Measurements from ENCODE around the gene OLA1.

DNA sequence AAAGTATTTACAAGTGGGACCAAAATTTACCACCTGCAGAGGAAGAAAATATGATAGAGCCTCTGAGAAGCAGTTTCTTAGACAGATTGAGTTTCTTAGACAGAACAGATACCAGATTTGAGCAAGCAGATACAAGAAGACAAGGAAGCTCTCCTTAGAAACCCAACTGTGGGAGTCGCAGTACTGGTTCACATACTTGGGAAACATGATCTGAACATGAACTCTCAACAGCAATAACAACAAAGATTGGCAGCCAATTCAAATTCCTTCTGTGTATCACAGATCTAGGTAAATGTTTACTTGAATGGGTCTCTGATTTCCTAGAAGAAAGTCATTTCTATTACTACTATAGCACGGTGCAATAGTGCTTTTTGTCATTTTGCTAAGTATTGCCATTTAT lies 82.1 kb downstream of the OLA1 start:
- TF ChIP-seq, protein P1, sequence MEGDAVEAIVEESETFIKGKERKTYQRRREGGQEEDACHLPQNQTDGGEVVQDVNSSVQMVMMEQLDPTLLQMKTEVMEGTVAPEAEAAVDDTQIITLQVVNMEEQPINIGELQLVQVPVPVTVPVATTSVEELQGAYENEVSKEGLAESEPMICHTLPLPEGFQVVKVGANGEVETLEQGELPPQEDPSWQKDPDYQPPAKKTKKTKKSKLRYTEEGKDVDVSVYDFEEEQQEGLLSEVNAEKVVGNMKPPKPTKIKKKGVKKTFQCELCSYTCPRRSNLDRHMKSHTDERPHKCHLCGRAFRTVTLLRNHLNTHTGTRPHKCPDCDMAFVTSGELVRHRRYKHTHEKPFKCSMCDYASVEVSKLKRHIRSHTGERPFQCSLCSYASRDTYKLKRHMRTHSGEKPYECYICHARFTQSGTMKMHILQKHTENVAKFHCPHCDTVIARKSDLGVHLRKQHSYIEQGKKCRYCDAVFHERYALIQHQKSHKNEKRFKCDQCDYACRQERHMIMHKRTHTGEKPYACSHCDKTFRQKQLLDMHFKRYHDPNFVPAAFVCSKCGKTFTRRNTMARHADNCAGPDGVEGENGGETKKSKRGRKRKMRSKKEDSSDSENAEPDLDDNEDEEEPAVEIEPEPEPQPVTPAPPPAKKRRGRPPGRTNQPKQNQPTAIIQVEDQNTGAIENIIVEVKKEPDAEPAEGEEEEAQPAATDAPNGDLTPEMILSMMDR (conservative IDR thresholded peaks at IDR 0.05), result no peak
- TF ChIP-seq EZH2 (IDR thresholded peaks at IDR 0.05; ENCODE audit: low read depth), result no peak

Measured in PC-9 (cell line).